Neutrophil (primary cell): ENCODE measurements around the gene SIK2.

Experiments used
- H3K27ac ChIP-seq: fragments of 200-600 bp; sonication (generic); 2 replicates; pipeline ENCODE4 v1.5.1; 2016; ENCODE audit warnings: mild to moderate bottlenecking, moderate library complexity
- H3K27me3 ChIP-seq: fragments of 200-600 bp; sonication (generic); 2 replicates; pipeline ENCODE4 v1.6.0; 2016; ENCODE audit warnings: mild to moderate bottlenecking
- H3K36me3 ChIP-seq: fragments of 200-600 bp; sonication (generic); 2 replicates; pipeline ENCODE4 v1.5.1; 2017
- H3K4me1 ChIP-seq, 2 experiments: fragments of 200-600 bp in 1 of 2; sonication (generic) in 1 of 2; 1 replicate in 1 of 2; 2 replicates in 1 of 2; pipeline versions ENCODE4 v1.5.1 to v1.6.1; 2013 to 2016; ENCODE audit warnings: low read depth in 1 of 2, low read length in 1 of 2, mild to moderate bottlenecking in 1 of 2, moderate library complexity in 1 of 2; ENCODE audit not compliant: control insufficient read depth in 1 of 2, insufficient read depth in 1 of 2
- H3K4me3 ChIP-seq, 2 experiments: fragments of 200-600 bp in 1 of 2; sonication (generic) in 1 of 2; 1 replicate in 1 of 2; 2 replicates in 1 of 2; pipeline ENCODE4 v1.5.1; 2013 to 2016; ENCODE audit warnings: low read depth in 1 of 2, low read length in 1 of 2, mild to moderate bottlenecking in 1 of 2, moderate library complexity in 1 of 2
- H3K9me3 ChIP-seq: fragments of 200-600 bp; sonication (generic); 2 replicates; pipeline ENCODE4 v1.5.1; 2016
- TF ChIP-seq, protein P1 (sequence below): fragments of 200-600 bp; sonication (generic); IDR thresholded peaks from 2 replicates; pipeline ENCODE4 v1.5.1; 2016; ENCODE audit warnings: antibody characterized with exemption

The SIK2 gene

DNA sequence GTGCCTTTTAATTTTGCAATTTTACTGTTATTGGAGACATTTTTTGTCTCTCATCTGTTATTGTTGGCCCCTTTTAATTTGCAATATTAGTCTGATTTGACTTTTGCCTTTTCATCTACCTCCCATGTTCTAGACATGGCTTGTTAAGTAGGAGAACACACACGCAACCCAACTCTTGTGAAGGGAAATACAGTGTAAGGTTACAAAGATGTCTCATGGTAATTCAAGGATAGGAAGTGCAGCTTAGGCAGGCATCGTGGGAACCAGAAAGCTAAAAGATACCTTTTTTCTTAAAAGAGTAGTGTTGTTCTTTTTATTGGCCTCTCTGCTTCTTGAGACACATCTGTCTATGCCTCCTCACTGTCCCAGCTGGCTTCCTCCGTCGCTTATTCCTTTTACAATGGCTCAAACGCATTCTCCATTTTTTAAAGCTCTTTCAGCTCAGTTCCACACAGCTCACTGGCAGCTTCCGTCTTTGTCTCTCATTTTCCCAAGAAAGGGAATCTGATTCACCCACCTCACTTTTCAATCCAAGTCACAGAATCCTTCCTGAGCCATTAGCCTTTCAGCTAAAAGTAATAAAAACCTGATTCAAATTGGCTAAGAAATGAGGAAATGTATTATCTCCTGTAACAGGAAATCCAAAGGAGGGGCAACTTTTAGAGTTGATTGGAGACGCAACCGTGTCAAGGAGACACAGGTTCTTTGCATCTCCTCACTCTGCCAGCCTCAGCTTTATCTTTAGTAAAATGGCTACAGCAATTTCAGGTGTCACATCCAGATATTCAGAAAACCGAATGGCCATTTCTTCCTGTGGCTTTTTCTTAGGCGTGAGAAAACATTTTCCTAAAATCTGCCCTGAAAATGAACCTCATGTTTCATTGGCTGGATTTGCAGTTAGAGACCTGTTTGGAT, 57.2 kb downstream of the SIK2 start:
- H3K4me3 ChIP-seq: no peak overlapping the region
- H3K9me3 ChIP-seq: no peaks in the 10 kb centered on the region
- no peak overlapping the region for H3K27ac ChIP-seq
- TF ChIP-seq, protein P1, sequence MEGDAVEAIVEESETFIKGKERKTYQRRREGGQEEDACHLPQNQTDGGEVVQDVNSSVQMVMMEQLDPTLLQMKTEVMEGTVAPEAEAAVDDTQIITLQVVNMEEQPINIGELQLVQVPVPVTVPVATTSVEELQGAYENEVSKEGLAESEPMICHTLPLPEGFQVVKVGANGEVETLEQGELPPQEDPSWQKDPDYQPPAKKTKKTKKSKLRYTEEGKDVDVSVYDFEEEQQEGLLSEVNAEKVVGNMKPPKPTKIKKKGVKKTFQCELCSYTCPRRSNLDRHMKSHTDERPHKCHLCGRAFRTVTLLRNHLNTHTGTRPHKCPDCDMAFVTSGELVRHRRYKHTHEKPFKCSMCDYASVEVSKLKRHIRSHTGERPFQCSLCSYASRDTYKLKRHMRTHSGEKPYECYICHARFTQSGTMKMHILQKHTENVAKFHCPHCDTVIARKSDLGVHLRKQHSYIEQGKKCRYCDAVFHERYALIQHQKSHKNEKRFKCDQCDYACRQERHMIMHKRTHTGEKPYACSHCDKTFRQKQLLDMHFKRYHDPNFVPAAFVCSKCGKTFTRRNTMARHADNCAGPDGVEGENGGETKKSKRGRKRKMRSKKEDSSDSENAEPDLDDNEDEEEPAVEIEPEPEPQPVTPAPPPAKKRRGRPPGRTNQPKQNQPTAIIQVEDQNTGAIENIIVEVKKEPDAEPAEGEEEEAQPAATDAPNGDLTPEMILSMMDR: no peak
- H3K4me1 ChIP-seq: no peaks in the 10 kb centered on the region
- H3K27me3 ChIP-seq: no peaks in the 10 kb centered on the region
- no peaks in the 10 kb centered on the region for H3K36me3 ChIP-seq

- Histone ChIP-seq H3K27ac (no peak overlapping the region), H3K27me3 (no peaks in the 10 kb centered on the region), H3K4me1 (no peaks in the 10 kb centered on the region), H3K9me3 (no peaks in the 10 kb centered on the region), H3K36me3 (no peaks in the 10 kb centered on the region), H3K4me3 (no peak overlapping the region)
- TF ChIP-seq, protein P1: no peak
Observed at GRCh38 chr11:111660822-111661221, 58.6 kb downstream of the SIK2 start.

- Histone ChIP-seq H3K9me3 (no peaks in the 10 kb centered on the region), H3K27me3 (no peaks in the 10 kb centered on the region), H3K4me3 (no peak overlapping the region), H3K36me3 (no peaks in the 10 kb centered on the region), H3K27ac (no peak overlapping the region), H3K4me1 (no peaks in the 10 kb centered on the region)
- TF ChIP-seq, protein P1: no peak
Observed at GRCh38 chr11:111663820-111664219, 61.6 kb downstream of the SIK2 start.

DNA sequence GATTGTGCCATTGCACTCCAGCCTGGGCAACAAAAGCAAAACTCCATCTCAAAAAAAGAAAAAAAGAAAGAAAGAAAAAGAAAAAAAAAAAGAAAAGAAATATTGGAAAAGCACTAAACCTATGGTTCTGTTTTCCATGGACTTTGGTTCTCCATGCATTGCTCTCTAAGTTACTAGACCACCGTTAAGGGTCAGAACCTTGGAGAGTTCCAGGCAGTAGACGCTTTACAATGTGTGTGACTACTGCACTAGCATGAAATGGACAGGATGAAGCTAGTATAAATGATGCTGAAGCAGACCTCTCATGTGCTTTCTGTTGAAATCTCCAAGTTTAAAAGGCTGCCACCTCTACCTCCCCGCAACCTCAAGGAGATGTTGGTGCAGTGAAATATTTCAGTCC, 63.5 kb downstream of the SIK2 start:
- TF ChIP-seq, protein P1: no peak
- Histone ChIP-seq H3K9me3 (no peaks in the 10 kb centered on the region), H3K27me3 (no peaks in the 10 kb centered on the region), H3K4me1 (no peaks in the 10 kb centered on the region), H3K27ac (no peak overlapping the region), H3K36me3 (no peaks in the 10 kb centered on the region), H3K4me3 (no peak overlapping the region)

GRCh38 chr11:111668980-111669379, 66.7 kb downstream of the SIK2 start:
- H3K4me3 ChIP-seq: no peak overlapping the region
- no peaks in the 10 kb centered on the region for H3K27me3 ChIP-seq
- no peak overlapping the region for H3K27ac ChIP-seq
- H3K4me1 ChIP-seq: no peaks in the 10 kb centered on the region
- peaks cover 6% of the 10 kb centered on the region for H3K36me3 ChIP-seq
- TF ChIP-seq, protein P1: no peak
- no peaks in the 10 kb centered on the region for H3K9me3 ChIP-seq
